Measurements from ENCODE around the gene SPOP.

Gene SPOP

DNA sequence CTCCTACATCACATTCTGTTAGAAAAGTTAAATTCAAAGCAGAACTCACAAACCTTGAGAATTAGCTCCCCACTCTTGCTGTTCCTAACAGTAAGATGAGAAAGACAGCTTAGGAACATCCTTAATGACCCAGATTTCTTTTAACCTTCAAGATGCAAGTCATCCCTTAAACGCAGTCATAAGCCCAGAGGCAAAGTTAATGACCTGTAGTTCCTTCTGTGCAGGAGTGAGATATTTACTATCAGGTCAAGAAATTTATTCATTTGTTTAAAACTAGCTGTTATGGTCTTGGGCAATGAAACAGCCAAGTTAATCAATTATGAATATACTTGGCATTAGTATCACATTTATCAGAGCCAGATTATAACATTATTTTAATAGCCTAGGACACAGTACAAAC, 65.2 kb downstream of the SPOP start:
- DNase-seq = no peak

DNA sequence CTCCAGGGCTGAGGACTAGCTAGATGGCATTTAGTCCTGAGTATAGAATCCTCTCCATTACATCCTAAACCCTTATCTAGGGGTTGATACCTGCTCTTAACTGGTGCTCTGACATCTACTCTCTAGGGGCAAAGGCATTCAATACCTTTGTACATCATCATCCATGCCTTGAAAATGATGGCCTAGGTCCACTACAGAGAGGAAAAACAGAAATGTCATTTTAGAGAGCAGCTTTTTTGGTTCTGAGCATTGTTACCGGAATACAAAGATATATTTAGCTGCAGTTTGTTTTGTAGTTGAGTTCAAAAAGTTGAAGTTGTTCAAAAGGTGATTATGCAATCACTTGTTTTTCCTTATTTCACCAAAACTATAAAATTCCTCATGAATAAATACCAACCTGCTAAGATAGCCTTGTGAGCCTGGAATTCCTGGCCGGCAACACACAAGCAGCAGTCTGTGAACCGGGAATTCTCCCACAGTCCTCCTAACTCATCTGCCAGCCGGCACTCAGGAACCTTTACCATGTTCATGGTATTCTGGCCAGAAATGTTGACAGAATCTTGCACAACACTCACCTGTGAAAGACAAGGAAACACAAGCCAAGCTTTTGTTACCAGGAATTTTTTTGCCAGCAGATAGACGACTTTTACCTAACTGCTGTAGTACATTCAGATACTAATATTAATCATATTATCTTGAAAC, 66.9 kb downstream of the SPOP start:
- DNase-seq = no peak

DNA sequence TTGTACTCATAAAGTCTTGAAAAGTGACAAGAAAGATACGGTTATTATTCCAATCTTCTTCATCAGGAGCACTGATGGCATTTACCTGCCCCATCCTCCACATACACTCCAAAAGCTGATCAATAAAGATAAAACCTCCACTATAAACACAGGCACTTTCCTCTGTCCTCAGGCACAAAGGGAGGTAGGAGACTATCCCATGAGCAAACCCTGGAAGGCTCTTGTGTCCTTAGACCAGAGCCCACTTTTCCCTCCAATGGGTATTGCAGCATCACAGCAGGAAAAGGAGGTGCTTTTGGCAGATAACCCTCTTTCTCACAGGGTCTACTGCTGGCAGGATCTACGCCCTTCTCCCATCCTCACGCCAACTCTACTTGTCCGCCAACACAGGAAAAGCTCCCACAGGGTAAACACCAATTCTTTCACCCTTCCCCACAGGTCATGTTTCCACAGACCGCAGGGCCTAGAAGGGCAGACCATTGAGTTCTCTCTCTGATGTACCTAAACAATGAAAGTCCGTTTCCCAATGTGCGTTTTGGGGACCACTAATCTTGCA, 73.5 kb downstream of the SPOP start:
- DNase-seq = no peak

DNA sequence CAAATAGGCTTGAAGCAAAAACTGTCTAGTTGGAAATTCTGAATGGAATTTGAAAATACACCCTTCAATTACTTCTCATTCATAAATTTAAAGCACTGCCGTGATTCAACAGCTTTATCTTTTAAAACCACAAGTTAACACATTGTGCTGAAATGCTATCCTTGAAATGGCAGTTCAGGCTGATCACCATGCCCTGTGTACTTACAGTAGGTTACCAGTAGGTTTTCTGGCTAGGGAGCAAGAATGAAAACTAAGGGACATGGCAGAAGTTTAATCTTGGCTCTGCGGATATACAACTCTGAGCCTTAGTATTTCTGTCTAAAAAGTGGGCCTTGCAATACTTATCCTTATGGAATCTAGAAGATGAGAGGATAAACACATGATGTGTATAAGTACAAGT, 74.2 kb downstream of the SPOP start:
- no peak for DNase-seq

DNA sequence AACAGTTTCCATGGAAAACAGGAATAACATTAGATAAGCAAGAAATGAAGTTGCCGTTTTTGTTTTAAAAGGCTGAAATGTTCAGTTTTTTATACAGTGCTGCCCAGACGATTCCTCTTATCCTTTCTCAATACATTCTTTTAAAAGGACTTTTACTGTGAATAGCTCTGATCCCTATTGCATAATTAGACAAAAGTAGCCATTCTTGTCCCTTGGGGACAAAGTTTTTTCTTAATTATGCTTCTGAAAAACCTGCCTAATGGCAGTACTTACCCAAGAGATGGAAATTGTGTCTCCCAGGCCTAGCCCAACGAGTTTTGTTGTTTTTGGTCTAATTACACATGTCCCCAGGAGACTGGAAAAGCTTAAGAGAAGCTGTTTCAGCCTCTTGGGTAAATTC, 74.7 kb downstream of the SPOP start:
- DNase-seq = no peak

DNA sequence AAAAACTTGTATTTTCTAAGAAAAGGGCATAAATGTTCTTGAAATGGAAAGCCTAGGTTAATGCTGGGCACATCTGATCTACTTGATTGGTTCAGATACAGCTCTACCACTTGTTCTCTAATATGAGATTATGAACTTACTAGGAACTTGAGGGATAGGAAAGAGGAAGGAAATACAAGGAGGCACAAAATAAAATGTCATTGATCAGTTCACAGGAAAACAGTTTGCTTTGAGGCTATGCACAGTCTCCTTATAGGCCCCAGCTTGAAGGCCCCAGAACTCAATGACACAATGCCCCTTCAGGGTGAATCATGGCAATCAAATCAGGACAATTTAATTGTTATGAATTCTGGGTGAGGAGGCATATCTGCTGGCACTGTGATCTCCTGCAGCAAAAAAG, 75.1 kb downstream of the SPOP start:
- no peak for DNase-seq

DNA sequence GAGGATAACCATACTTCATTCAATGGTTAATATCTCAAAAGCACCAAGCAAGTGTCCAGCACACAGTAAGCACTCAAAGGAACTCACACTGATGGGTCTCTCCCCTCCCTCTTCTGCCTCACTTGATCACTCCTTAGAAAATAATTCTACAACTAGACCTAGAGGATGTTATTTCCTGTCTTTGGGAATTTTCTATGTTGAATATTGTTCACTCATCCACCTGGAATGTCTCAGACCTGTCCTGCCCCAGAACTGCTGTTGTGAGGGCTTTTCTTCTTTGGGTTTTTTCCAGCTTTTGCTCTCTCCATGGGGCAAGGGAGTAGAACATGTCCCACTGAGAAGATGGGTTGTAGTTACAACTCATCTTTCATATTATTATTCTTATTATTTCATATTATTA, 76.9 kb downstream of the SPOP start:
- no peak for DNase-seq

DNA sequence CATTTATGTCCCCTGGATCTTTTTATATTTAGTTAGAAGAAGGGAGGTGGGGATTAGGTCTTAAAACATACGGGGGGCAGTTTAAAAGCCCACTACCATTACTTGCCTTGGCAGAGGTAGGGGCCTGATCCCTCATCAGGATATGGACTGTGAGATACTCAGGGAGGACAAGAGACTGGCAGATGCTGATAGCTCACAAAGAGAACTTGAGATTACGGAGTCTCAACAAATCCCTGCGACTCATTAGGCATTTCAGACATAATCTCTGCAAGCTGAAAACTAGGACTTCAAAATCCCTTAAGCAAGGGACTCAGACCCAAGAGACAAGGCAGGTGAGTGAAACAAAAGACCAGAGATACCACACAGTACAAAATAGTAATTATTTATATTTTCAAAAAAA, 79.0 kb downstream of the SPOP start:
- no peak for DNase-seq

DNA sequence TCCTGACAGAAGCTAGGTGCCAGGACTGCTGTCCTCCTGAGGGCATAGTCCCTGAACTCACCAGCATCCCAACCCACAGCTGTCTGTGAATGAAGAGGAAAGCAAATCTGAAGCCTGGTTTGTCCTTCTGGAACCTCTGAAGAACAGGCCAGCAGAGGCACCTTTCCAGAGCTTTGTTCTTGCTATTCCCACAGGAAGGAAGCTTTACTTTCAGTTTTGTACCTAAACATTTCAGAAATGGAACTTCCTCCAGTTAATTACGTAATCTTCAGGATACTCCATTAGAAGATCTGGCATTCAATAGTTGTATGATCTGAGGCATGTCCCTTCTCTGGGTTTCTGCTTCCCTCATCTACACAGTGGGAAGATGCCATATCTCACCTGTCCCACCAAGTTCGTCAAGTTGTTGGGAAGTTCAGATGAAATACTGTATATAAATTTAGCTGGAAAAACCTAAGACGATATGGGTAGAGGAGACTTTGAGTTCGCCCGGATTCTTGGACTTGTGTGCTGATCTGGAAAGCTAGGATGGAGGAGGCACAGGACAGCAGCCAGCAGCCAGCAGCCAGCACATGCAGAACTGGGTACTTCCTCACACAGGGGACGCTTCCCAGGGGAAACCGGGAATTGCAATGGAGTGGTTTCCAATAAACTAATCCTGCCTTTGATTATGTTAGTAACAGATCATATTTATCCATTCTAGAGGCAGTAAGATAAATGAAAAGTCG, 79.8 kb downstream of the SPOP start:
- no peak for DNase-seq

DNA sequence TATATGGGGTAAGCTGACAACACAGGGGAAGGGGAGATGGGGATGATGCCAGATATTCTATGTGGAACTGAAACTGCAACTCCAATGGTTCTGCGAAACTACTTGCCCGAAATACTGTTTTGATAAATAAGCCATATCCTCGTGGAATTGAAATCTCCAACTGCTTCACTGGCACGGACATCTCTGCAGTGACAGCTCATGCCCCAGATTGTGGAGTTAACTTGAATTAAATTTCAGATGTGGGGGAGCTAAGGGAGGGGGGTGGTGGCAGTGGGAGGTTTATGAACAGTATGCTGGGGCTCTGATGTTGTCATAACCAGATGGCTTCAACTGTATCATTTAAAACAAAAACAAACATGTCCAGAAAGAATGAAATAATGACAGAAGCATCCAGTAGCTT, 80.5 kb downstream of the SPOP start:
- no peak for DNase-seq

DNA sequence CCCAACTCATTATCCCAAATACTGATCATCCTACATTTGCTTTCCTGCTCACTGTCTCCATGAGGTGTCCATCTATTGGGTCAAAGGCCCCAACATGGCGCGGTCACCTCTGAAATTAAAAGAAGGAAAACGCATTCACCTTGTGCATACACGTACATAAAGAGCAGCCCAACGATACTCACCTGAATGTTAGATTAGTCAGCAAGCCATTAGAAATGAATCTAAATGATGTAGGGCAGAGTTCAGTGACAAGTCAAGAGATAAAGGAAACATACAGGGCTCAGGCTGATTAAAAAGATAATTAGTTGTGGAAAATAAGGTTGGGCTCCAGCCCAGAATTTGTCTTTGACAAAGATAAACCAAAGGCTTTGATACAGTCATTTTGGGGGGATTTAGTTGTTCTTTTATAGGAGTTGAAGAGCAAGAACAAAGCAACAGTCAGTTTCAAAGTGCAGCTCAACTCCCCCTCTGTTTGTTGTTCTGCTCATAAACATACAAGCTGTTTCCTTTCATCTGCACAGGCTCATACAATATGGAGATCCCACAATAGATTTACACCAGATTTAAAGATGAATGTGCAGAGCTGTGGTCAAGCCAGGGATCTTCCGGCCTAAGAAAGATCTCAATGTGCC, 81.2 kb downstream of the SPOP start:
- no peak for DNase-seq

DNA sequence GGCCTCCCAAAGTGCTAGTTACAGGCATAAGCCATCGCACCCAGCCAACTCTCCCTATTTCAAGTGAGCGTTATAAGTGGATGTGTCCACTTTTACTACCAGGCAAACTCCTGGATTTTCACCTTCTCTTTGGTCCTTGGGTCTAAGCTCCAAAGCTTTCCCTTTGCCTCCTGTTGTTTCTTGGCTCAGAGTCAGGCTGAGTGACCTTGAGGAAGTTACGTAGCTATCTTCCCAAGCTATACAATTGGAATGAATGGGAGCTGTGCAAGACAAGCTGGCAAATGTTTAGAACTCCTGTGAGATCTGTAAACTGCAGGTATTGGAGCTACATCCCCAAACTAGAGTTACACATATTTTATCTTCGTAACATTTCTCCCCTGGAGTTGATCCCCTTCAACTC, 81.9 kb downstream of the SPOP start:
- no peak for DNase-seq

DNA sequence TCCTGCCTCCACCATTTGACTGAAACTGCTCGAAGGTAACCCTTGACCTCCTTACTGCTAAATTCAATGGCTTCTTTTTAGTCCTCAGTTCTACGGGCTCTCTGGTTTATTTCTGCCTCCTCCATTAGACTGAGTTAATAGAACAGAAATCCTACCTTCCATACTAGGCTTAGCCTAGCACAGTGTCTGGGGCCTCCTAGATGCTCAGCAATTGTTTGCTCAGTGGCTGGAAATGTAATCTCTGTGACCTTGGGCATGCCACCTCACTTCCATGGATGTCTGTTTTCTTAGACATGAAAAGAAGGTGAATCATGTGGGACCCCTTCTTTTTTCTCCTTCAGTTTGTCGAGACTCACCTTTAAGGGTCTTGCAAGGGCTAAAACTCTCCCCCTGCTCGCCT, 82.6 kb downstream of the SPOP start:
- DNase-seq = no peak

DNA sequence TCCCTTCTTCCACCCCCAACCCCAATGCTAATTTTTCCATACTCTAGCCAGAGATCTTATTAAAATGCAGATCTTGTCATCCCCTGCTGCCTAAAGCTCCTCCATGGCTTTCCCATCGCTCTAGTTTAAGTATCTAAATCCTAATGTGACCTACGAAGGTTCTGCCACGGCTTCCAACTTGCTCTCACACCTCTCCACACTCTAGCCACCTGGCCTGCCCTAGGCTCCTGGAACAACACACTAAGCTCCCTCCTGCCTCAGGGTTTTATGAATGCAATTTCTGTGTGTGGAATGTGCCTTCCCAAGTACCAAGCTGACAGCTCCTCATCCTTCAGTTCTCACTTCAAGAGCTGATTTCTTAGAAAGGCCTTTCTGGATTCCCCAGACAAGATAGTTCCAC, 85.6 kb downstream of the SPOP start:
- no peak for DNase-seq

DNA sequence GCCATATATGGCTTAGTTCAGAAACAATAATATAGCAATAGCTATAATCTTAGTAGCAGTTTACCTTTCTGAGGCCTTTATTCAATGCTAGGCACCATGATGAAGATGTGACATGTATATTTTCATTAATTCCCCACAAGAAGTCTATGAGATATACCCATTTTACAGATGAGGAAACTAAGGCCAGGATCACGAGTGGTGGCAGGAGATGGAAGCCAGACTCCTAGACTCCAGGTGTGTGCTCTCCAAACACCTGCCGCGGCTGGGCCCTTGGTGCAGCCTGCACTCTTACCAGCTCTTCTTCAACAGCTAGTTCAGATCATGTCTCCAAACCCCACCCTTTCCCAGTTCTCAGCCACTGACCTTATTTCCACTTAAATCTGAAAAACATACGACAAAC, 87.0 kb downstream of the SPOP start:
- DNase-seq = no peak

DNA sequence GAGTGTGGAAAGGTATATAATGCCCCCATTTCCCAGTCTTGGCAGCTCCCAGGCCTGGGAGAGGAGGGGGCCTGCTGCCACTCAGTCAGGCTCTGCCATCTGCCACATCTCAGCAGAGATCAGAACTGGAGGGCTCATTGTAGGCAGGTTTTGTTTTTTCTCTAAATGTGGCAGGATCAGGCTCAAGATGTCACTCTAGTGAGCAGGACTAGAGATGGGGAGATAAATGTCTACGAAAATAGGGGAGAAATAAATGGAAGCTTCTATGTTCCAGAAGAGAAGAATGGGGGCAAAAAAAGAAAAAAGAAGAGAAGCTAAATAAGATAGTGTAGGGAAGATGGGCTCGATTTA, 88.3 kb downstream of the SPOP start:
- DNase-seq = no peak

DNA sequence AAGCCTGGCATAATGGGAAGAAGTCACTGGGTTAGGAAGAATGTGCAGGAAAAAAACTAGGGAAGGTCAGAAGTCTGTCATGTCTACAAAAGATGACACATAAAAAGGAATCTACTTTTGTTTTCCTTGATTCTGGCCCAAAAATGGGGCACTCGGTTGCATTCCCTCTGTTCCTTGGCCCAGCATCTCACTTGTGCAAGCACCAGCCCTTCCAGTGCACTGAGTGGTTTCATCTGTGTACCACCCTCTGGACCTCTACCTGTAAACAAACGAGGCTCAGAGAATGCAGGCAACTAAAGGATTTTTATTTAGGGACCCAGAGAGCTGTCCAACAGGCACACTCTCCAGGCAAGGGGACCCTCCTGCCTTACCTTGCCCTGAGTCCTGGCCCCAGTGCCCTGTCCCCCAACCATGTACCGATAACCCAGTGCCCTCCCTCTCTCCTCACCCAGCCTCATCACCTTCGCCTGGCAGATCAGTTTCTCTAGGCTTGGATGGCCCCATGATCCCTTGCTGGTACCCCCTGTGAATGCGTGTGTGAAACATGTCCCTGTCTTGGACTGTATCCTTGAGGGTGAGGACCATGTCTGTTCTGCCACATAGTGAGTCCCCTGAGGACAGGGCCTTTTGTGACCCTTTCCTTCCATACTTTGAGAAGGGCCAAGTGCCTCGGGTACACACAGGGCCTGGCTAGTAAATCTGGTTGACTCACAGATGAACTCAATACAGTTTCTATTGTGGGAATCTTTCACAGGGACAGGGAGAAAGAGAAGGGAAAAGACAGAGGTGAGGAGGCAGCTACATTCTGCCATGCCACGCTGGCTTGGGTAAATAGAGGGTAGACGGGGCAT, 88.9 kb downstream of the SPOP start:
- DNase-seq = no peak

DNA sequence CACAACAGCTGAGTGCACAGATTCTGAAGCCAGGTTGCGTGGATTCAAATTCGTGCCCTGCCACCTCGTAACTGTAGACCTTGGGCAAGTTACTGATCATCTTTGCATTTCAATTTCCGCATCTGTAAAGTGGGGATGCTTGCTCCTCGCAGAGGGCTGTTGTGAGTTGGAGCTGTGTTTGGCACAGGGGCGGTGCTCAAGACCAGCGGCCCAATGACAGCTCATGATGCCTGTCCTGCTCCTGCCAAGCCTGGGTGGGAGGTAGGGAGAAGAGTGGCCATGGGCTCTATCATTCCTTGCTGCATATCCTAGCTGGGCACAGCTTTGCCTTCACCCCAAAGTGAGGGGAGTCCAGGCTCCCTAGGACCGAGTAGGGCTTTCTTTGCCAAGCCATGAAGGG, 89.6 kb downstream of the SPOP start:
- no peak for DNase-seq

DNA sequence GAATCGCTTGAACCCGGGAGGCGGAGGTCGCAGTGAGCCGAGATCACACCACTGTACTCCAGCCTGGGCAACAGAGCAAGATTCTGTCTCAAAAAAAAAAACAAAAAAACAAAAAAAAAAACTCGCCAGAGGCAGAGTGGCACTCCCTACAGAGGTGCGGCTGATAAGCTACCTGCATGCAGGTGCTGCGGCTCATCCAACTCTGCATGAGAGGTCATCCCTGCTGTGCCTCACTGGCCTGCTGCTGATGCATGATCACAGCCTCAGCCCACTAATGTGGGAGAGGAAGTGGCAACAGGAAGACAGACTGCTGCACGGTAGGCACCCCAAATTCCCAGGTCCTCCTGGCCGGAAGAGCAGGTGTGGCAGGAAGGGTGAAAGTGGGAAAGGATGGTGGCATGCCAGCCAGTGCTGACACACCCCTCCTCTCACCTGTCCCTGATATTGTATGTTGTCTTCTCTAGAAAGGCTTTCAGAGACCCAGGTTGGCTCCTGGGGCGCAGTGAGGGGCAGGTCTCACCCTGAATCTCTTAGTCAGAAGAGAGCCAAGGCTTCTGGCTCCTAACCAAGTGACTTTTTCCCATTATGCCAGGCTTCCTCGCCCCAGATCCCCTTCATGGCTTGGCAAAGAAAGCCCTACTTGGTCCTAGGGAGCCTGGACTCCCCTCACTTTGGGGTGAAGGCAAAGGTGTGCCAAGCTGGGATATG, 90.4 kb downstream of the SPOP start:
- DNase-seq = no peak

DNA sequence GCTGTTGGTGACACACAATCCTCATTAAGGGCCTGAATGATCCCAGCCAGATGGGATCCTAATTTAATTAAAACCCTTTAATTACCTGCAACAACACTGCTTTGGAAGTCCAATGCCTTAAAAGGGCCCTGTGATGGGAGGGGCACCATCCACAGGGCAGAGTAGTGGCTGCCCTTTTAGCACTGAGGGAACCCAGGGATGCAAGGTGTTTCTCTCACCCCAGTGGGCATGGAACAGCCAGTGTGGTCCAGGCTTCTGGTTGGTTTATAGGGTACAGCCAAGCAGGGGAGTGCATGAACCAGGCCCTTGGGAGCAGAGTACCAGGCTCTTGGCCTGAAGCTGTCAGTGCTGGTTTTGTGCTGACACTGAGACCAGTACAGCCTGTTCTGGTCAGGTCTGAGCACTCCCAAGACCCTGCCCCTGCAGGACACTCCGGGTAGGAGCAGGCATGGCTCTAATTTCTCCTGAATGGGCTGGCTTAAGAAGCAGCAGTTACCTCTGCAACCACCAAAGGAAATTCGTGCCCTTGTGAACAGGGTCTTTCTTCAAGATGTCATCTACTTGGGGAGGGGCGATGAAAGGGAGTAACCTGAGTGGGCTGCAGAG, 92.4 kb downstream of the SPOP start:
- DNase-seq = no peak

DNA sequence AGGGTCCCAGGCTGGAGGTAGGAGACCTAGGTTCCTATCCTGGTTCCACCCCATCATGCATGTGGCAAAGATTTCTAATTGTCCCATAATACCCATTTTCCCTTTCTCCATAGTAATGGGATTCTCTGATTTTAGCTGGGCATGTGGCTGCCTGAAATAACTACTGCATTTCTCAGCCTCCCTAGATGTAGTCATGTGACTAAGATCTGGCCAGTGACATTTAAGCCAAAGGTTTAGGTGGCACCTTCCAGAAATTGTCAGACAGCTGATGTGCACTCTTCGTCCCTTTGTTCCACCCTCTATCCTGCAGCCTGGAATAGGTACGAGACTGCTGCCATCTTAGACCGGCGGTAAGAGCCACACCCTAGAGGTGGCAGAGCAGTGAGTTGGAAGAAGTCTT, 94.0 kb downstream of the SPOP start:
- DNase-seq = no peak

DNA sequence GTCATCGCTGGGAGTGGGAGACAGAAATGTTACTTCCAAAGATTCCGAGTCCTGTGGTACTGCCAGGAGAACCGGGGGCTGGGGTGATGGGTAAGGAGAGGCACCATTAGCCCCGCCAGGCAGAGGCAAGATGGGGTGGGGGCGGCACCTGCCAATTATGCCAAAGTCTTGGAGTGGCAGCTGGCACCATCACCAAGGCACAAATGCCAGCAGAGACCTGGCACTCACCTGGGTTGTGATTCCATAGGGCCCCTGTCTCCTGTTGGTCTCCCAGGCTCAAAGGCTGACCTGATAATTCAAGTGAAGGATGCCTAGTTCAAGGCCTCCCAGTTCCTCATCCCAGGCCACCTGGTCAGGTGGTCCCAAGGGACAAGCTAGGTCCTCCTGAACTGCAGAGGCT, 94.7 kb downstream of the SPOP start:
- no peak for DNase-seq

All from DMS153 (cell line).